NCI-H774 (cell line): Measurements from ENCODE around the gene CFAP73.

Source experiments
- DNase-seq: peaks from one replicate; lab custom pipeline; 2025; lab: John Stamatoyannopoulos, UW

The CFAP73 gene

DNA sequence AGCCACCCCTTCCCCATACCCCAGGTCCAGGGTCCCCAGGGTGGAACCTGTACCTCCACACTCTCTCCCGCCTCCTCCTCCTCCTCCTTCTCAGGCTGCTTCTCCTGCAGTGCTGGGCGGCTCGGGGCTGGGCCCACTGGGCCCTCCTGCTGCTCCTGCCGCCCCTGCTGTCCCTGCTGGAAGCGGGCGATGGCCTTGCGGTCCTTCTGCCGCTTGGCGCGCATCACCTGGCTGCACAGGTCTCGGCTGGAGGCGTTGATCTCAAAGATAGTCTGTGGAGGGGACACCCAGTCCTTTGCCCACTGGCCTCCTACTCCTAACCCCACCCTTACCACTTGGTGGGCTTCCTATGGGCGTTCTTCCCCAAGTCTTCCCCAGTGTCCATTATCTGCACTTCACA, 14.5 kb downstream of the CFAP73 start:
- no peak for DNase-seq

DNA sequence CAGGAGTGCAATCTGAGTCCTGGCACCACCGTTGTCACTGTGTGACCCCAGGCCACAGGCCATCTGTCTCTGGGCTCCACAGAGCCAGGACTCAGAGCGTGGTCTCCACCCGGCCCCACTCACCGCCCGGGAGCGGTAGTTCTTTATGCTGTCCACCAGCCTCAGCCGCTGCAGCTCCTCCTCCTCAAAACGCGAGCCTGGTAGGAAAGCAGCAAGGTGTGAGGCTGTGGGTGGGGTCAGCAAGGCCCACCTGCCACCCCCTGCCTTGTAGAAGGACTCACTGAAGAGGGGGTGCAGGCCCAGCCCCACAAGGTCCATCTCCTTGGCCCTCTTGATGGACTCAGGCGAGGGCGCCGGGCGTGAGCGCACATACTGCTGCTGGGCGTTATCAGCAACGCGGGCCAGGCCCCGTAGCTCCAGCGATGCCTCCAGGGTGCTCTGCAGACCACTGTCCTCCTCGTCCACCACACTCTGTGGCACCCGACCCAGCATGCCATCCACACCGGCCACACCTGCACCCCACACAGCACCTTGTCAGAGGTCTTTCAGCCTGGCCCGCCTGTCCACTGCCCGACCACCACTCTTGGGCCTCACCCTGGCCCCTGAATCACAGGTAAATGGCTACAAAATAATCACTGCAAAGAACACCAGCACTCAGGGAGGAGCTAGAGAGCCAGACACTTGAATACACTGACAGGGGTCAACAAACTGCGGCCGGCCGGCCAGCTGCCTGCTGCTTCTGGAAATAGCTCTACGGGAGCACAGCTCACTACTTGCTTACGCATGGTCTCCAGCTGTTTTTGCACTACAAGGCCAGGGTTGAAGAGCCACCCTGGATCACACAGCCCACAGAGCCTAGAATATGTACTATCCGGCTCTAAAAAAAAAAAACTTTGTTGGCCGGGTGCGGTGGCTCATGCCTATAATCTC, 16.3 kb downstream of the CFAP73 start:
- DNase-seq, result no peak

DNA sequence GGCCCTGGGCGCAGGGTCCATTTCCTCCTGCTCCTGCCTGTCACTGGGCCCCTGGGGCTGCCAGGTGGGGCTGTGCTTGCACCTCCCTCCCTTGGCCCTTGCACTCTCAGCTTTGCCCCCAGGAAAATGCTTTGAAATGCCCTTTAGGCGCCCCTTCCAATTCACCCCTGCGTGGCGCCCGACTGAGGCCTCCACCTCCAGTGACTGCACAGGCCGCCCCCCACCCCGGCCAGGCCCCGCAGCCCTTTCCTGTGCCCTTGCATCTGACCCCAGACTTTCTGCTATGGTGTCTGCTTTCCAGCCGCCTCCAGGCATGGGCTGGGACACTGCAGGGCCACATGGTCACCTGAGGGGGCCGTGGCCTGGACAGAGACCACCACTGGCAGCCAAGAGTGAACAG, 18.3 kb downstream of the CFAP73 start:
- no peak for DNase-seq

DNA sequence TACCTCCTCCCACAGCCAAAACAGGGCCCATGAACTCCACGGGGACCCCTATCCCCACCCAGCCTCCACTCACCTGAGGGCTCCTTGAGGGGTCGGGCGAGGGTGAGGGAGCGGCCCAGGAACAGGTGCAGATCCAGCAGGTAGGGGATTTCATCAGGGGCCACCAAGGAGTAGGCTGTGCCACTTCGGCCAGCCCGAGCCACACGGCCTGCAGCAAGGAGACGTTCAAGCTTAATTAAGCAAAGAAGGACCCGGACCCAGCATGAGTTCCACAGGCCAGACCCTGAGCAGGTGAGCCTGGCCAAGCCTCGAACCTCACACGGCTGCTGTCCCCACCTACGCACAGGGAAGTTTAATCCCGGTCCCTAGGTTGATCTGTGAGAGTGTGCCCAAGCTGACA, 20.2 kb downstream of the CFAP73 start:
- no peak for DNase-seq

DNA sequence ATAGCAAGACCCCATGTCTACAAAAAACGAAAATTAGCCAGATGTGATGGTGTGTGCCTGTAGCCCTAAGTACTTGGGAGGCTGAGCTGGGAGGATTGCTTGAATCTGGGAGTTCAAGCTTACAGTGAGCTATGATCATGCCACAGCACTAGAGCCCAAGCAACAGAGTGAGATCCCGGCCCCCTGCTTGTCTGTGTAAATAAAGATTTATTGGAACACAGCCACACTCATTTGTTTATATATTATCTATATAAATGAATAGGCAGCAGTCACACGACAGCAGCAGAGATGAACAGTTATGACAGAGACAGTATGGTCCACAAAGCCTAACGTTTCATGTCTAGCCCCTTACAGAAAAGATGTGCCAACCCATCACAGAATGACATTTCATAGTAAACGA, 20.9 kb downstream of the CFAP73 start:
- no peak for DNase-seq

DNA sequence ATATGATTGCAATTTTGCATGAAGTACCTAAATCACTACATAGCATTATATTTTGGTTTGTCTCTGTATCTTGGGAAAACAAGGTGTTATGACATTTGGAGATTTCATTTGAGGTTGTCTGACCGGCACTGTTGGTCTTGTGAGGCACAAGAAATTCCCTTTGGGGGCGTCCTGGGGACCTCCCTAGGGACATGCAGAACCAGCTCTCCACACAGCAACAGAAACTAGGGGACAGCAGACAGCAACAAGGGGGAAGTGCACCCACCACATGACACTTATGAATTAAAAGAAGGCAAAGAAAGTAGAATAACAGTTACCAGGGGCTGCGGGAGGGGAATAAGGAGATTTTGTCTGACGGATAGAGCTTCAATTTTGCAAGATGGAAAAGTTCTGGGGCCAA, 21.4 kb downstream of the CFAP73 start:
- no peak for DNase-seq

DNA sequence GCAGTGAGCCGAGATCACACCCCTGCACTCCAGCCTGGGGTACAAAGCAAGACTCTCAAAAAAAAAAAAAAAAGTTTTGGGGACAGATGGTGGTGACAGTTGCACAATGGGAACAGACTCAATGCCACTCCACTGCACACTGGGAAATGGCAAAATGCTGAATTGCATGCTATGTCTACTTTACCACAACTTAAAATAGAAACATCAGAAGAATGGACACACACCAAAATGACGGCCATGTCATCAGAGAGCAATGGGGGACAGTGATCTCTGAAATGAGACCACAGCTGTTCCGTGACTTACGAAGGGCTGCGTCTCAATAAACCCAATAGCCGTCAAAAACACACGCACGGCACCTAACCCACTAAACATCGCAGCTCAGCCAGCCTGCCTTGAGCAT, 22.0 kb downstream of the CFAP73 start:
- DNase-seq, result no peak

DNA sequence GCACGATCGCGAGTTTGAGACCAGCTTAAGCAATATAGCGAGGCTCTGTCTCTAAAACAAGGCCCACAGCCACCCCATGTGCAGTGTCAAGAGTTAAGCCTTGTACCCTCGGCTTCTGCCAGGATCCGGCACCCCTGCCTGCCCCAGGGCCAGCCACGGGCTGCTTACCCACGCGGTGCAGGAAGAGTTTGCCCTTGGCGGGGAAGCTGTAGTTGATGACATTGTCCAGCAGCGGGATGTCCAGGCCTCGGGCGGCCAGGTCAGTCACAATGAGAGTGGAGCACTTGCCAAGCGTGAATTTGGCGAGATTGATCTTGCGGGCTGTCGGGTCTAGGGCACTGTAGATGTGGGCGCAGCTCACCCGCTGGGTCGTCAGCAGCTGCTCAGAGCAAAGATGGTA, 22.7 kb downstream of the CFAP73 start:
- no peak for DNase-seq

DNA sequence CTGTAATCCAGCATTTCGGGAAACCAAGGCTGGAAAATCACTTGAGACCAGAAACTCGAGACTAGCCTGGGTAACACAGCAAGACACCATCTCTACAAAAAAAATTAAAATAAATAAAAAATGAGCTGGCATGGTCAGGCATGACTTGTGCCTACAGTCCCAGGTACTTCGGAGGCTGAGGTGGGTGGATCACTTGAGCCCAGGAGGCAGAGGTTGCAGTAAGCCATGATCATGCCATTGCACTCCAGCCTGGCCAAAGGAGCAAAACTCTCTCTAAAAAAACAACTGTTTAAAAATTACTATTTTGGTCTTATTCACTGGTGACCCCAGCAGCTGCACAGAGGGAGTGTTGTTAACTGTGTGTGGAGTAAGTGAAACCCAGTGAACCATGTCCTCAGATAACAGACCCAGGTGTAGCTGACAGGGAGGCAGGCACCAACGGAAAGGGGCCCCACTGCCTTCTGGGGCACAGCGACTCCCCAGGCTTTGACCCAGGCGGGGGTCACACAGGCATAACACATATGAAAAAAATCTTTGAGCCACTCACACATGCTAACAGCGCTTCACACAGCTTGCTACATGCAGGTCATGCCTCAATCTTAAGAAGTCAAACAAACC, 23.7 kb downstream of the CFAP73 start:
- DNase-seq, result no peak

DNA sequence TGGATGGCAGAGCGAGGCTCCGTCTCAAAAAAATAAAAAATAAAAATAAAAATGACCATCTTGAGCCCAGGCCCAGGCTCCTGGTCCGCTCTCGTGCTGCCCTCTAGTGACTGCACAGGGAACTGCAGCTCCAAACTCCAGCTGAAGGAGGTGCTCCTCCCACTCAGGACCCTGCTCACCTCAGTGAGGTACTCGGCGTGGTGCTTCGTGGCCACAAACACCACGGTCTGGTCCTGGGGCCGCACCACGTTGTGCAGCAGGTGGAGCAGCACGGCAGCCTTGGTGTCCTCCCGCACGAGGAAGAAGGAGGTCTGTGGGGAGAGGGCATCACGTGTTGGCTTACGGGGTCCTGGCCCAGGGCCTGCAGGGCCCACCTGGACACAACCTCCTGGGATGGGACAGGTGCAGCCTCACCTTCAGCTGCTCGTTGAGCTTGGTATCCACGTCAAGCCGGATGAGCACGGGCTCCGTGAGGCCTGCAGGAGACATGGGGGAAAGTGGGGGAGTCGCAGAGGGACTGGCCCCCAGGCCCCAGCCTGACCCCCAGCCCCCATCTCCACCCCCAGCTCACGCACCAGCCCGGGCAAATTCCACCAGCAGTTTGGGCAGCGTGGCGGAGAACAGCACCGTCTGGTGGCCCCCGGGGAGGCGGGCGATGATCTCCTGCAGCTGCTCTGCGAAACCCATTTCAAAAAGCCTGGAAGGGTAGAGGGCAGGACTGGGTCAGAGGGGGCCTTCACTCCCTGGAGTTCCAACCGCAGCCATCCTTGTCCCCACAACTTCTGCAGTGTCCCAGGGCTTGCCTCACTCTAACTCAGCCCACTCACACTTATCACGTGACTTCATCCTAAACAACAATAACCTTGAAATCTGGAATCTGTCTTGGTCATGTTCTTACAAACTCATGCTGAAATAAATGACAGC, 25.2 kb downstream of the CFAP73 start:
- peak; percentile 22 for DNase-seq

DNA sequence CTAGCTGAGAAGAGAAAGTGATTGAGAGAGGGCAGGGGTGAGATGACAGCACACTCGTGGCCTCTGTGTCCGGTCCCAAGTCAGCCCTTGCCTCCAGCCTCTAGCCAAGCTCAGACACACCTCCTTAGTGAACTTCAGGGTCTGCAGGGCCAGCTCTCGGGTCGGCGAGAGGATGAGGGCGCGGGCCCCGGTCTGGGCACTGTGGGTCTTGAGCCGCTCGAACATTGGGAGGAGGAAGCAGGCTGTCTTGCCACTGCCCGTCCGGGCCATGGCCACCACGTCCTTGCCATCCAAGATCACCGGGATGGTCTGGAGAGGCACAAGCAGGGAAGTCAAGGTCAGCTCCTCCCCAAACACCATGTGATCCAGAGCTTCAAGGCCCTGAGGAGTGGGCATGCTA, 29.5 kb downstream of the CFAP73 start:
- no peak for DNase-seq

DNA sequence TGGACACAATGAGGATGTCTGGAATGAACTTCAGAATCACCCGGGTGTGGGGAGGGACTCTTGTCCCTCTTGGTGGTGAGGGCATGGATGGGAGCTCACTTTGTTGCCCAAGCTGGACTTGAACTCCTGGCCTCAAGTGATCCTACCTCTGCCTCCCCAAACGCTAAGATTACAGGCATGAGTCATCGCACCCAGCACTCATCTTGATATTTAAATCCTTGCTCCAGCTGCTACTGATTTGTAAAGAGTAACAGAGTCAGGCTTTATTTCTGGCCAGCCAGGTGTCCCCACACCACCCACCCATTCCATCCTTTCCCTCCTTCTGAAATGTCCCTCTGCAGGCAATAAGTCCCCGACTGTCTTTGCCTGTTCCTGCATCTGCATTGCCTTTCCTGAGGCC, 30.8 kb downstream of the CFAP73 start:
- DNase-seq, result no peak

DNA sequence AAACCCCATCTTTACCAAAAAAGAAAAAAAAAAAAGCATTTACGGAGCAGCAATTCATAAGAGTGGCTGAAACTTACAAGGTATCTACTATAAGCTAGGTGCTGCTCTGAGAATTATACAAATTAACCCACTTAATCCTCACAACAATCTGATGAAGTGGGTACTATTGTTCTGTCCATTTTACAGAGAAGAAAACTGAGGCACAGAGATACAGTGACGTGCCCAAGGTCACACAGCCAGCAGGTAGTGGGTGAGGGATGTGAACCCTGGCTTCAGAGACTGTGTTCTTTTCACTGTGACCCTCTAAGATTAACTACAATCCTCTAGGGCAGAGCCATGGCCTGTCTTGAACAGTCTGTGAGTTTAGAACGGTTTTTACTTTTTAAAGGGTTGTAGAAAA, 32.5 kb downstream of the CFAP73 start:
- no peak for DNase-seq

DNA sequence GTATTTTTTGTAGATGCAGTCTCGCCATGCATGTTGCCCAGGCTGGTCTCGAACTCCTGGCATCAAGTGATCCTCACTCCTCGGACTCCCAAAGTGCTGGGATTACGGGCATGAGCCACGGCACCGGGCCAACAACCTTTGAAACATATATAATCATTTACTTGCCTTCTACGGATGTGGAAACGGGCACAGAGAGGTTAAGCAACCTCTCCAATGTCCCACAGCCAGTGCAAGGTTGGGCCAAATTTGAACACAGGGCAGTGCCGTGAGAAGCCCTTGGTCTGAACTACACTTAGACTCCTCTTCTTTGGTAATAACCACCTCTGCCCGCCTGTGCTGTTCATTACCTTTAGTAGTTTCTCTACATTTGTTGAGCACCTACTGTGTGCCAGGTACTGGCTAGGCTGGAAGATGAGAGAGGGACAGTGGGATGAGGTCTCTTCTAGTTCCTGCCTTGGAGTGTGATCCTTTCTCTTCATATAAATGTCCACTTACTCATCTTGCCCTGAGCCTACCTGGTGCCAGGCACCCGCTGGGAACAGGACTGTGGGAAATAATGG, 33.6 kb downstream of the CFAP73 start:
- DNase-seq, result no peak

DNA sequence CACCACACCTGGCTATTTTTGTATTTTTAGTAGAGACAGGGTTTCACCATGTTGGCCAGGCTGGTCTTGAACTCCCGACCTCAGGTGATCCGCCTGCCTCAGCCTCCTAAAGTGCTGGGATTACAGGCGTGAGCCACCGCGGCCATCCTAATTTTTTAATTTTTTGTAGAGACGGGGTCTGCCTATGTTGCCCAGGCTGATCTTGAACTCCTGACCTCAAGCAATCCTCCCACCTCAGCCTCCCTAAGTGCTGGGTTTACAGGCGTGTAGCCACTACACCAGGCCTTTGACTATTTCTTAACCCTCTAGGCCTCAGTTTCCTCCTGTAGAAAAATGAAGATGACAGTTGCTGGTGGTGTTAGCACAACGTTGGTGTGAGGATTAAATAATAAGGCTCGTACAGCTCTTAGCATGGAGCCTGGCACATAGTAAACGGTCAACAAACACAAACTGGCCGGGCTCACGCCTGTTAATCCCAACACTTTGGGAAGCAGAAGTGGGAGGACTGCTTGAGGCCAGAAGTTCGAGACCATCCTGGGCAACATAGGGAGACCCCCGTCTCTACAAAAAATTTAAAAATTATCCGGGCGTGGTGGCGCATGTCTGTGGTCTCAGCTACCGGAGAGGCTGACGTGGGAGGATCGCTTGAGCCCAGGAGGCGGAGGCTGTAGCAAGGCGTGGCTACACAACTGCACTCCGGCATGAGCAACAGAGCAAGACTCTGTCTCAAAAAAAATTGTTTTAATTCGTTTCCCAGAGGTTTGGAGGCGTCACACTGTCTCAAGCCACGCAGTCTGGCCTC, 34.8 kb downstream of the CFAP73 start:
- no peak for DNase-seq

DNA sequence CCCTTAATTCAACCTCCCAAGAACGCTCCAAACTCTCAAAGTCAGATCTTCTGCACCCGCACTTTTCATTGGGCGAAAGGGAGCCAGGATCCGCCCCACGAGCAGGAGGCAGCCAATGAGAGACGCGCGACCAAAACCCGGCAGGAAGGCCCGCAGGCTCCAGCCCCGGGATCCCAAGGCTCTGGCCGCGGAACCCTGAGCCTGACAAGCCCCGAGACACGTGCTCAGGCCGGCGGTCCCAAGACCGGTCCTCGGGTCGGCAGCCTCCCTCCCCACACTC, 35.3 kb downstream of the CFAP73 start:
- peak; percentile 81 for DNase-seq

DNA sequence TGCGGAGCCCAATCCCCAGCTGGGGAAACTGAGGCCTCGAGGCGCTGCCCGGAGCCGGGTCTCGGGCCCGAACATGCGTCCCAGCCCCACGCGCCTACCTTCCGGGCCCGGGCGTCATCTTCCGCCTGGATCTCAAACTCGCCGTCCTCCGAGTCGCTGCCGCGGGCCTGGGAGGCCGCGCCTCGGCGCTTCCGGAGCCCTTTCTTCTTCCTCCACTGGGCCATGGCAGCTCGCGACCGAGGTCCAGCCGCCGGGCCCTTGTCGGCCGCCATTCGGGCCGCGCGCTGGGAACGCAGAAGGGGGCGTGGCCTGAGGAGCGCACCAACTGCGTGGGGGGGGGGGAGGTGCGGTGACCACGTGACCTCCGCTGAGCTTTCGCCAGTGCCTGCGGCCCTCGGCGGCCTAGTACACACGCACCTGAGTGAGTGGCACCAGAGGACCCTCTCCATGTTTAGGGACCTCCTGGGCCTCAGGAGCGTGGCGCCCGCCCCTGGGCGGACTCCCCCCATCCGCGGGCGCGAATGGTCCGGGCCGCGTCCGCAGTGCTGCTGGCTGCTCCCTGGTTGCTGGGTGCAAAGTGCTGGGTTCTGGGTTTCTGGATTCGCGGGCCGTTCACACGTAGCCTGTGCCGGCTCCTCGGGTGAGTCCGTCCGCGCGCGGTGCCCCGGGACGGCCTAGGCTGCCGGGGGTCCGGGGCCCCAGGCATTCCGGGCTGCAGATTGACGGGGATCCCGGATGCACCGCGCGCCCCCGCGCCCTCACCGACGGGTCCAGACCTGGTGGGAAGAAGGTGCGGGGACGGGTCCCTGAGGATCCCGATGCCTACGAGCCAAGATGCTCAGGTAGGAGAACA, 35.9 kb downstream of the CFAP73 start, which contains the start of the genes DDX54 and RITA1:
DDX54 (minus strand) TSS at position 299 of the 853 bp plus-strand sequence; CDS start at position 272, 27 bp downstream.
RITA1 (plus strand) TSS at position 542 of the 853 bp plus-strand sequence. CDS start 1,026 bp downstream, outside the sequence.
- peak; percentile 78 for DNase-seq

DNA sequence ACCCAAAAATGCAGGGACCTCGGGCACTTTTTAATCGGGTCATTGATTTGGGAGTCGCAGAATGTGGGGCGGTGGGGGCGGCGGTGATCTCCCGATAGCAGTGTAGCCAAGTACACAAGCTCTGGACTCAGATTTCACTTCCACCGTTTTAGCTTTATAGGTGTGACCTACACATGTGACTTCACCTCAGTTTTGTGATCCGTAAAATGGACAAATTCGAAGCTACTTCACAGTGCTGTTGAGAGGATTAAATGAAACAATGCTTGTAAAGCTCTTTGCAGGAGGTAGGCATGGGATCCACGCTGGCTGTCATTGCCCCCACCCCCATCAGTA, 36.5 kb downstream of the CFAP73 start:
- no peak for DNase-seq

DNA sequence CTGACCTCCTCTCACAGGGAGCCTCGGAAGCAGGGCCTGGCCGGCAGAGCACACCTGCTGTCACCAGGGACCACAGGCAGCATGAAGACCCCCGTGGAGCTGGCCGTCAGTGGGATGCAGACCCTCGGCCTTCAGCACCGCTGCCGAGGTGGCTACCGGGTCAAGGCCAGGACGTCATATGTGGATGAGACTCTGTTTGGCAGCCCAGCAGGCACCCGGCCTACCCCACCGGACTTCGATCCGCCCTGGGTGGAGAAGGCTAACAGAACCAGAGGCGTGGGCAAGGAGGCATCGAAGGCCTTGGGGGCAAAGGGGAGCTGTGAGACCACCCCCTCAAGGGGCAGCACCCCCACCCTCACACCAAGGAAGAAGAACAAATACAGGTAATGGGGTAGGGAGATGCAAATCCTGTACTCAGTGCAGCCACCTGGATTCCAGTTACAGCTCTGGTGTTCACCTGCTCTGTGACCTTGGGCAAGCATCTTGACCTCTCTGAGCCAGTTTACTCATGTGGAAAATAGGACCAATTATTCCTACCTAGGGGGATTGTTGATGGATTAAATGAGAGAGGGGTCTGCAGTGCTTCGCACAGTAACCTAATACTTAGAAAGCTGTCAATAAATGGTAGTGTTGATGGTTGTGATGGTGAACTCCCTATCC, 37.3 kb downstream of the CFAP73 start:
- no peak for DNase-seq

DNA sequence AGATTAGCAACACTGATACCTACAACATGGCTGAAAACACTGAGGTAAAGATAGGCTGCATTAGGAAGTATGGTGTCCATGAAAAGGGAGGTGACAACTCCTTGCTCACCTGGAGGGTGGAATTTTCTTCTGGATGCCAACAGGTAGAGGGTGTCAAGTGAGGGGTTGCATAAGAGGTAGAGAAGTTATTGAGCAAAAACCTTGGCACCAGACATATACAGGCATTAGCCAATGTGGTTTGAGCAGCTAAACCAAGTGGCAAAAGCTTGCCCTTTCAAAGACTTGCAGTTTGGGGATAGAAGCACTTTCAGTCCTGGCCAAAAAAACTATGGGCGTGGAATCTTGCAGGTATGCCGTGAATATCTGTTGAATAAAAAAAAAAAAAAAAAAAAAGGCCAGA, 39.8 kb downstream of the CFAP73 start:
- DNase-seq, result no peak
